Right lobe of liver (tissue), 6 donors: Measurements from ENCODE around the gene CNIH3. TPM values are rescaled to one million over a fixed set of nuclear protein-coding genes. Genes with fewer than 3 reads are reported as not detected.

Source experiments
- ATAC-seq, 4 donors: fragments of 200-7000 bp; cut with Tn5 transposase; one replicate each; pipeline ENCODE4 v1.9.1; 2020; ENCODE audit warnings: mild to moderate bottlenecking in 4 of 4, moderate library complexity in 4 of 4
- DNase-seq, 3 donors: peaks; one replicate each; pipeline ENCODE4 v3.0.0-alpha.2; 2020
- H3K27ac ChIP-seq, 3 donors: fragments of 200-600 bp; one replicate each; pipeline ENCODE4 v1.8.0; 2022
- H3K27me3 ChIP-seq, 2 donors: fragments of 200-600 bp; one replicate each; pipeline ENCODE4 v1.8.0; 2022
- H3K36me3 ChIP-seq, 4 donors: fragments of 200-600 bp; sonication (generic) in 1 of 4; one replicate each; pipeline versions ENCODE4 v1.5.1 to v1.8.0; 2017 to 2022; ENCODE audit warnings: control low read depth in 1 of 4
- H3K4me1 ChIP-seq, 4 donors: fragments of 200-600 bp; sonication (generic) in 1 of 4; one replicate each; pipeline versions ENCODE4 v1.5.1 to v1.8.0; 2017 to 2022; ENCODE audit warnings: control low read depth in 1 of 4
- H3K4me3 ChIP-seq, 3 donors: fragments of 200-600 bp; one replicate each; pipeline ENCODE4 v1.8.0; 2022
- H3K9me3 ChIP-seq, 4 donors: fragments of 200-600 bp; sonication (generic) in 1 of 4; one replicate each; pipeline versions ENCODE4 v1.5.1 to v1.8.0; 2017 to 2022; ENCODE audit warnings: control low read depth in 1 of 4
- POLR2A ChIP-seq: fragments of 450-650 bp; IDR thresholded peaks from one replicate; pipeline ENCODE4 v1.6.1; 2017; ENCODE audit warnings: antibody characterized with exemption, mild to moderate bottlenecking
- WGBS: methylation state at CpG from one replicate; pipeline ENCODE4 v1.1.6; 2018; ENCODE audit warnings: low coverage, low lambda C conversion rate; ENCODE audit not compliant: insufficient coverage; ENCODE audit errors: missing lambda C conversion rate; 5-methylcytosine and 5-hydroxymethylcytosine counted together
- intact Hi-C, 2 donors: fragments of 100-400 bp; cut with DNase I; formaldehyde crosslinking; loops; one replicate each; pipeline versions ENCODE4 v1.11.2 to v1.14.1; 2022
- total RNA-seq, 6 experiments: library from RNA; depleted of rRNA in 2 of 6; stranded (reverse); fragments of >200 nt in 2 of 6; fragmentation: NEBNext Ultra II Directional in 3 of 6; extraction: Animal tissue kit (Norgen Biotek cat#: 25700) in 3 of 6; gene quantifications; one replicate each; pipeline versions ENCODE4 v1.1.0 to v1.2.4, GENCODE V29; 2016 to 2023
- TF ChIP-seq, protein P1 (sequence below), 4 donors: fragments of 200-600 bp in 3 of 4; fragments of 450-650 bp in 1 of 4; IDR thresholded peaks; one replicate each; pipeline versions ENCODE4 v1.5.1 to v1.8.0; 2016 to 2022; ENCODE audit warnings: antibody characterized with exemption in 4 of 4, mild to moderate bottlenecking in 2 of 4
- donor health status: DM: no; HTN: yes; CAD: no.
- donor health status: DM: no; HTN: no; CAD: no.
- donor health status: DM: no; HTN: no; CAD: no.
- donor health status: DM: no; HTN: yes; CAD: no.
- donor health status: DM: no; HTN: yes; CAD: no.

Gene CNIH3
- total RNA-seq, 6 experiments from 2014 or later: 0.12 to 1.6 (median 0.55) TPM

DNA sequence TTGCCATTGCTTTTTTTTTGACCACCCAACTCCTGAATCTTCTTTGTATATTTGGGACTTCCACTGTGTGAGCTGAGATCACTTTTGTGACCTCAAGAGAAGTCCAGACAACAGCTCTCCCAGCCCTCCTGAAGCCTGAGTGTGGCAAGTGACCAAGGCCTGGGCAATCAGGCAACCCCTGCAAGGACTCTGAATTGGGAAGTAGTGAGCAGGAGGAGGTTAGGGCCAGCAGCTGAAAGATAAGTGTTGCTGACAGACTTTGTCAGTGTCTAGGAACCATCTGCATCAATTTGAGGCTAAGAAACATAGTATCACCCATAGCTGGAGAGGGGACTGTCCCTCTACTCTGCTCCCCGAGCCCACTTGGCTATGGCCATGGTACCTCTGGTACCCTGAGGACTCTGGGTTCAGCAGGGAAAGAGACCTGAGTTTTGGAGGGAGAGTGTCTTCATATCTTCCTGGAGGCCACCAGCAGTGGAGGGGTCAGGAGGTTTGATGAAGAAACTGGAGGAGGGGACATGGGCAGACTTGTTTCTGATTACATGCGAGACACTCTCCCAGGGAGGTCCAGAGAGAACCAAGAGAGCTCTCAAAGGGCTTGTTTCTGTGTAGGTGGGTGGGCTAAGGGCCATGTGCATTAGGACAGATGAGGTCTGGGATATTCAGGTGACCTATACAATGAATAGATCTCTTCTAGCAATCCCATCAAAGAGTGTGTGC, 166.3 kb downstream of the CNIH3 start:
- Histone ChIP-seq H3K4me3 (no peak overlapping the region), H3K27me3 (no peaks in the 10 kb centered on the region), H3K36me3 (no peaks in the 10 kb centered on the region), H3K4me1 (peaks cover 0 to 10% (median 0%) of the 10 kb centered on the region in 4 donors), H3K27ac (peak overlapping the region in 2 of 3 donors; percentile 20 to 49), H3K9me3 (no peaks in the 10 kb centered on the region)
- no peak for TF ChIP-seq POLR2A
- TF ChIP-seq, protein P1, sequence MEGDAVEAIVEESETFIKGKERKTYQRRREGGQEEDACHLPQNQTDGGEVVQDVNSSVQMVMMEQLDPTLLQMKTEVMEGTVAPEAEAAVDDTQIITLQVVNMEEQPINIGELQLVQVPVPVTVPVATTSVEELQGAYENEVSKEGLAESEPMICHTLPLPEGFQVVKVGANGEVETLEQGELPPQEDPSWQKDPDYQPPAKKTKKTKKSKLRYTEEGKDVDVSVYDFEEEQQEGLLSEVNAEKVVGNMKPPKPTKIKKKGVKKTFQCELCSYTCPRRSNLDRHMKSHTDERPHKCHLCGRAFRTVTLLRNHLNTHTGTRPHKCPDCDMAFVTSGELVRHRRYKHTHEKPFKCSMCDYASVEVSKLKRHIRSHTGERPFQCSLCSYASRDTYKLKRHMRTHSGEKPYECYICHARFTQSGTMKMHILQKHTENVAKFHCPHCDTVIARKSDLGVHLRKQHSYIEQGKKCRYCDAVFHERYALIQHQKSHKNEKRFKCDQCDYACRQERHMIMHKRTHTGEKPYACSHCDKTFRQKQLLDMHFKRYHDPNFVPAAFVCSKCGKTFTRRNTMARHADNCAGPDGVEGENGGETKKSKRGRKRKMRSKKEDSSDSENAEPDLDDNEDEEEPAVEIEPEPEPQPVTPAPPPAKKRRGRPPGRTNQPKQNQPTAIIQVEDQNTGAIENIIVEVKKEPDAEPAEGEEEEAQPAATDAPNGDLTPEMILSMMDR (IDR thresholded peaks at IDR 0.05): no peak
- WGBS: 86% methylated on average over 1 of the region's 2 CpGs
- DNase-seq (no peak), ATAC-seq (peak in 3 of 4 donors; percentile 11 to 14 (median 12))
- intact Hi-C loops: no loop called here

DNA sequence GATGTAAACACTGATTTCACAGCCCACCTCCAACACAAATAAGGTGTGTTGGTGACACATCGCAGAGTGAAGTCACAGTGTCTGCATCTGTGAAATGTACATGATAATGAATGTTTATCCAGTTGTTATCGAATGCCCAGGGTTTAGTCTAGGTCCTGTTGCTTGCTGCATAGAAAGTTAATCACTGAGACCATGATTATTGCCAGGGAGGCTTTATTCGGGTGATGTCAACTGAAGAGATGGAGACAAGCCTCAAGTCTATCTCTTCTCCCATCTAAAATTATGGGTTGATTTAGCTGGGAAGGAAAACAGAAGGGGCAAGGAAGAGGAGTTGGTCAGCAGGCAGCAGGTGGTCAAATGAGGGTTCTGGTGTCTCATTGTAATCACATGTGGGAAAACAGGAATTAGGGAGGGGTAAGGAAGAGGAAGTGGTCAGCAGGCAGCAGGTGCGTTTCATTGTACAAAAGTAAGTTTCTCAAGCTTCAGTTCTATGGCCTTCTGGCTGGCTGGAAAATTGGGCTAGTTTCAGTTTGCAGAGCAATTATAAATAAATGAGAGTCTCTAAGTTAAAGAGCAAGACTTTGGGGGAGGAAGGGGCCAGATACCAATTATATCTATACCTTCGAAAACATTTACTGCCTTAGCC, 167.0 kb downstream of the CNIH3 start:
- ATAC-seq (peak in 1 of 4 donors; percentile 34), DNase-seq (no peak)
- no peaks in the 10 kb centered on the region for H3K27me3 ChIP-seq
- H3K9me3 ChIP-seq: no peaks in the 10 kb centered on the region
- intact Hi-C loops: no loop called here
- H3K4me1 ChIP-seq: peaks cover 0 to 10% (median 0%) of the 10 kb centered on the region in 4 donors
- WGBS: 61% methylated on average over 5 of the region's 5 CpGs
- H3K36me3 ChIP-seq: no peaks in the 10 kb centered on the region
- no peak overlapping the region for H3K4me3 ChIP-seq
- no peak overlapping the region for H3K27ac ChIP-seq
- TF ChIP-seq POLR2A: no peak
- TF ChIP-seq, protein P1 (IDR thresholded peaks at IDR 0.05): no peak

DNA sequence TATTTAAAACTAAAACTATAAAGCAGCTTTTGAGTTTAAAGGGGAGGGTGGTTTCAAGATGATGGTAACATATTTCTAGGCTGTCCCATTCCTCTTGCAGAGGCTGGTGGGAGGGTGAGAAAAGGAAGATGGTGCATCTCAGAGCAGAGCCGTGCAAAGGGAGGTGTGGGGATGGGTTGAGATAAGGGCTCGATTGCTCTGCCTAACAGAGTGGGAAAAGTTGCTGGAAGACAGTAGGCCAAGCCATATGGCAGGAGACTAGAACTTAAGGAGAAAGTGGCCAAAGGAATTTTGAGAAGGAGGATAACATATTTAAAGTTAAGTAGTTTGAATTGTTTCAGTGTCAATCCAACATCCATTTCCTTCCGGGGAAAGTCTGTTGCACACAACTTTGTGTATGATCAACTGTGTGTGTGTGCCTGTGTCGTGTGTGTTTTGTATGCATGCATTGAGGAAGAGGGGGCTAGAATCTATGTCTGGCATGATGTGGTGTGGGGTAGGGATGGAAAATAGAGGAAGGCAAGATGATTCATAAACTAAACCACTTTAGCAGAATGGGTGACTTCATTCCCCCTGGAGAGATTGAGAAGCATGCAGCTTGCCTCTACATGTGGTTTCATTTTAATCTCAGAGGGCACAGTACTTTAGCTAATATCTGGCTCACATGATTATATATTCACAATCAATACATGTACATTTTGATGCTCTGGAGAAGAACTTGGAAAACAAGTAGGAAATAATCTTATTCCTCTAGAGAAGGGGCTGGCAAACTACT, 168.3 kb downstream of the CNIH3 start:
- H3K9me3 ChIP-seq: no peaks in the 10 kb centered on the region
- WGBS: 68% methylated on average over 4 of the region's 4 CpGs
- H3K36me3 ChIP-seq: no peaks in the 10 kb centered on the region
- no peak overlapping the region for H3K27ac ChIP-seq
- H3K27me3 ChIP-seq: no peaks in the 10 kb centered on the region
- ATAC-seq: no peak
- H3K4me1 ChIP-seq: peaks cover 0 to 10% (median 0%) of the 10 kb centered on the region in 4 donors
- DNase-seq: no peak
- intact Hi-C loops: no loop called here
- TF ChIP-seq POLR2A: no peak
- TF ChIP-seq, protein P1 (IDR thresholded peaks at IDR 0.05): no peak
- H3K4me3 ChIP-seq: no peak overlapping the region

DNA sequence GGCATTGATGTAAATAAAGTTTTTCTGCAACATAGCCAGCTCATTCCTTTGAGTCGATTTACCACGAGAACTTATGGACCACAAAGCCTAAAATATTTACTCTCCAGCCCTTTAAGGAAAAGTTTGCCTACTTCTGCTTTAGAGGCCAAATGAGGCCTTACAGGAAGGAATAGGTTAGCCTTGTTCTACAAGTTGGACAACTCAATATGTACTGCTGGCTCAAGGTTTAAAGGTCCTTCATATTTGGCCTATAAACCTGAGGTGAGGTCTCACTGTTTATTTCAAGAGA, 168.9 kb downstream of the CNIH3 start:
- H3K4me1 ChIP-seq: peaks cover 0 to 10% (median 0%) of the 10 kb centered on the region in 4 donors
- H3K27me3 ChIP-seq: no peaks in the 10 kb centered on the region
- no peaks in the 10 kb centered on the region for H3K36me3 ChIP-seq
- H3K27ac ChIP-seq: no peak overlapping the region
- 55% methylated on average over 2 of the region's 2 CpGs for WGBS
- TF ChIP-seq, protein P1 (IDR thresholded peaks at IDR 0.05): no peak
- no peak for TF ChIP-seq POLR2A
- H3K9me3 ChIP-seq: no peaks in the 10 kb centered on the region
- DNase-seq (no peak), ATAC-seq (no peak)
- no peak overlapping the region for H3K4me3 ChIP-seq
- intact Hi-C loops: no loop called here
